Naive thymus-derived CD8-positive, alpha-beta T cell (primary cell): ENCODE measurements around the gene ARFGAP1. TPM values are rescaled to one million over a fixed set of nuclear protein-coding genes. Genes with fewer than 3 reads are reported as not detected.

ENCODE experiments used
- ATAC-seq, 2 donors: fragments of 150-1000 bp; cut with Tn5 transposase in 1 of 2; sonication (Bioruptor Pico), chemical (Tn5 transposase) in 1 of 2; 1 replicate in 1 of 2; 2 replicates in 1 of 2; pipeline ENCODE4 v1.10.0; 2021; ENCODE audit warnings: mild to moderate bottlenecking in 2 of 2, moderate library complexity in 2 of 2
- POLR2A ChIA-PET: fragments of 350-600 bp; sonication (Branson Sonifier 250); formaldehyde crosslinking; loops from one replicate; lab custom pipeline; 2021; ENCODE audit warnings: antibody characterized with exemption; lab: Charles Lee
- DNase-seq, 10 donors: peaks; one replicate each; pipeline versions ENCODE4 v3.0.0 to v3.0.0-alpha.2; 2020 to 2022
- H3K27ac Mint-ChIP-seq, 10 donors: one replicate each; pipeline ENCODE4 v1.8.0; 2020 to 2022; ENCODE audit warnings: mild to moderate bottlenecking in 10 of 10, mixed read lengths in 10 of 10, moderate library complexity in 4 of 10, inconsistent platforms in 1 of 10
- H3K27me3 Mint-ChIP-seq, 5 donors: one replicate each; pipeline ENCODE4 v1.8.0; 2021 to 2022; ENCODE audit warnings: mixed read lengths in 5 of 5
- H3K36me3 Mint-ChIP-seq, 3 donors: one replicate each; pipeline ENCODE4 v1.8.0; 2020 to 2022; ENCODE audit warnings: mixed read lengths in 3 of 3, mild to moderate bottlenecking in 2 of 3, inconsistent platforms in 1 of 3
- H3K4me1 Mint-ChIP-seq, 4 donors: one replicate each; pipeline ENCODE4 v1.8.0; 2021 to 2022; ENCODE audit warnings: mixed read lengths in 4 of 4
- H3K4me3 Mint-ChIP-seq, 10 donors: one replicate each; pipeline ENCODE4 v1.8.0; 2020 to 2022; ENCODE audit warnings: mild to moderate bottlenecking in 10 of 10, mixed read lengths in 10 of 10, moderate library complexity in 6 of 10, inconsistent platforms in 1 of 10
- H3K9me3 Mint-ChIP-seq, 9 donors: one replicate each; pipeline ENCODE4 v1.8.0; 2020 to 2022; ENCODE audit warnings: mixed read lengths in 9 of 9, mild to moderate bottlenecking in 3 of 9, inconsistent platforms in 1 of 9, moderate library complexity in 1 of 9
- polyA plus RNA-seq, 3 donors: library from polyadenylated mRNA; unstranded; fragments of 300-500 nt; fragmentation: Illumina TruSeq; gene quantifications; one replicate each; pipeline ENCODE4 v1.2.3, GENCODE V29; 2021
- total RNA-seq, 8 experiments: library from RNA in 2 of 8; stranded (reverse) in 2 of 8; gene quantifications; one replicate each; pipeline ENCODE4 v1.2.3 and lab custom pipeline; 2021 to 2026

The ARFGAP1 gene
- total and polyA plus RNA-seq, 5 experiments from 2014 or later, result 11.5 to 101 (median 19.4) TPM

DNA sequence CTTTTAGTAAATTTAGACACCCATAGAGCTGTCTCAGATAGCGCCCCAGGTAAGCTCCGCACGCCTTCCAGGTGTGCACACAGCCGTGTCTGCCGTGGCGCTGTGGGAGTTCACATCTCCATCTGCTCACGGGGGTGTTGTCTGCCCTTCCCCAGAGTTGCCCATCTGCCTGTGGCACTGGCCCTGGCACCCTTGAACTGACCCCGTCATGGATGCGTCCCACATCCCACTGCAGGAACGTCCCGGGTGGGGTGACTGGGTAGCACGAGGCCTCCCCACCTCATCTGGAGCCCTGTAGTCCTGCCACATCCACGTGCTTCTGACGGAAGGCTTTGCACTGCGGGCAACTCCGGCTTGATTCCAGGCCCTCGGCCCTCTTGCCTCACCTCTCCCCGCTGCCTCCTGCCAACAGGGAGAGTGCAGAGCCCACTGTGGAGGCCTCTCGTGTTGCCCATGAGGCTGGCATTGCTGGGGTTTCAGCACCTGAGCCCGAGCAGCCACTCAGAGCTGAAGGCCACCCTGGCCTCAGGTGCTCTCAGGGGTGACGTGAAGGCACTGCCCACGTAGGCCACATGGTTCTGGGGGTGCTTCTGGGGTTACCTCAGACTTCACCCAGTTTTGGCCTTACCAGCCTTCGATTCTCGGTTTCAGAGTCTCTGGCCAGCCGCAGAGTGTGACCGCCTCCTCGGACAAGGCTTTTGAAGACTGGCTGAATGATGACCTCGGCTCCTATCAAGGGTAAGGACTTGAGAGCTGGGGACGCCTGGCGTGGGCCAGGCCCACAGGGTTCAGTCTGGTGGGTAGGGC lies 5.1 kb downstream of the ARFGAP1 start:
- DNase-seq, result no peak
- Mint-ChIP-seq H3K4me3 (no peak overlapping the region), H3K27me3 (no peaks in the 10 kb centered on the region), H3K4me1 (peaks cover 15 to 25% (median 22%) of the 10 kb centered on the region in 4 donors), H3K9me3 (no peaks in the 10 kb centered on the region), H3K27ac (peak overlapping the region in 1 of 10 donors; percentile 74), H3K36me3 (peaks cover 0 to 40% (median 0%) of the 10 kb centered on the region in 3 donors)
- ATAC-seq, result no peak
- POLR2A ChIA-PET, result no interaction called here

- no peak overlapping the region for H3K4me3 Mint-ChIP-seq
- POLR2A ChIA-PET, result no interaction called here
- ATAC-seq (no peak), DNase-seq (no peak)
- peaks cover 0 to 42% (median 0%) of the 10 kb centered on the region in 3 donors for H3K36me3 Mint-ChIP-seq
- no peak overlapping the region for H3K27ac Mint-ChIP-seq
- H3K27me3 Mint-ChIP-seq, result no peaks in the 10 kb centered on the region
- no peaks in the 10 kb centered on the region for H3K9me3 Mint-ChIP-seq
- H3K4me1 Mint-ChIP-seq, result peaks cover 13 to 21% (median 17%) of the 10 kb centered on the region in 4 donors
Observed at GRCh38 chr20:63278661-63279060, 6.0 kb downstream of the ARFGAP1 start.

- Mint-ChIP-seq H3K4me1 (peaks cover 5 to 11% (median 7%) of the 10 kb centered on the region in 4 donors), H3K36me3 (peaks cover 0 to 42% (median 0%) of the 10 kb centered on the region in 3 donors), H3K9me3 (no peaks in the 10 kb centered on the region), H3K27me3 (no peaks in the 10 kb centered on the region), H3K4me3 (no peak overlapping the region), H3K27ac (peak overlapping the region in 1 of 10 donors; percentile 41)
- no peak for DNase-seq
- POLR2A ChIA-PET, result no interaction called here
- no peak for ATAC-seq
Observed at GRCh38 chr20:63279931-63280330, 7.3 kb downstream of the ARFGAP1 start.

DNA sequence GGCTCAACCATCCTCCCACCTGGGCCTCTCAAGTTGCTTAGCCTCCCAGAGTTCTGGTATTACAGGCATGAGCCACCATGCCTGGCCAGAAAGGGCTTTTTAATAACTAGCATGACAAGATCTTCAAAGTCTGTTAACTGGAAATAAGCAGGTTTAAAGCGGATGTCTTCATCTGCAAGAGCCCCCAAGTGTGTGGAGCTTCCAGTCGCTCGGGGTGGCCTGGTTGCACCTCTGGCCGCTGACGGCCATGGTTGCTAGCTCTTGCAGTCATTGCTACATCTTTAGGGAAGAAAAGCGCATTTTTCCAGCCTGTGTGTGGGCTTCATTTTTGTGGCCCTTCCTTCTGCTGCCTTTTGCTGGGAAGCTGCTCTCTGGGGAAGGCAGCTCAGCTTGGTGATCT lies 7.8 kb downstream of the ARFGAP1 start:
- POLR2A ChIA-PET, result interaction anchor here (1.7 kb wide), 1 partner anchor 9 kb away, joined by 8 read pairs; the partner anchor contains the start of gene ARFGAP1
- H3K27me3 Mint-ChIP-seq, result no peaks in the 10 kb centered on the region
- no peak for DNase-seq
- peaks cover 0 to 42% (median 0%) of the 10 kb centered on the region in 3 donors for H3K36me3 Mint-ChIP-seq
- H3K27ac Mint-ChIP-seq, result peak overlapping the region in 1 of 10 donors; percentile 70
- H3K9me3 Mint-ChIP-seq, result no peaks in the 10 kb centered on the region
- ATAC-seq, result no peak
- no peak overlapping the region for H3K4me3 Mint-ChIP-seq
- peaks cover 1 to 7% (median 3%) of the 10 kb centered on the region in 4 donors for H3K4me1 Mint-ChIP-seq

DNA sequence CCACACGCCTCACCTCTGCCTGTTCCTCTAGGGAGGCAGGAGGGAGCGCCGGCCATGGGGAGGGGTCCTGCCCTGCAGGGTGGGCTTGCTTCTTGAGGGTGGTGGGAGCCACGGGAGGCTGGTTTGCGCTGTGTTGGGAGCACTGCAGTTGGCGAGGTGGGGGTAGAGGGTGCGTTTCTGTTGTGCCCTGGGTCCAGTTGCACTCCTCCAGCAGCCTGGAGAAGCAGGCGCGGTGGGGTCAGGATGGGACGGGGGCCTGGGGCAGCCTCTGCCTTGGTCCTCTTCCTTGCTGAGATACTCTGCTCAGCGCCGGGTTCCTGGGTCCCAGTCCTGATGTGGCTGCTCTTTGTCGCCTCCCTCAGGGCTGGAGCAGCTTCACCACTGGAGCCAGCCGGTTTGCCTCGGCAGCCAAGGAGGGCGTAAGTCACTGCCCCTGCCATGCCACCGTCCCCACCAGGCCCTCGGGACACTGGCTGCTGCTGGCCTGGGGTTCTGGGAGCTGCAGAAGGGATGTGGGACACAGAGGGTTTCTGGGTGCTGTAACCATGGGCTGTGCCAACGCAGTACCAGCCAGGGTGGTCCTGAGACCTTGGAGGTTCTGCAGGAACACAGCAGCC lies 8.4 kb downstream of the ARFGAP1 start:
- POLR2A ChIA-PET, result interaction anchor here (1.7 kb wide), 1 partner anchor 9 kb away, joined by 8 read pairs; the partner anchor contains the start of gene ARFGAP1
- Mint-ChIP-seq H3K9me3 (no peaks in the 10 kb centered on the region), H3K27ac (peak overlapping the region in 1 of 10 donors; percentile 24), H3K27me3 (no peaks in the 10 kb centered on the region), H3K4me1 (peaks cover 0 to 5% (median 3%) of the 10 kb centered on the region in 4 donors), H3K36me3 (peaks cover 0 to 43% (median 0%) of the 10 kb centered on the region in 3 donors), H3K4me3 (no peak overlapping the region)
- ATAC-seq, result no peak
- no peak for DNase-seq

GRCh38 chr20:63281742-63282665 lies 9.4 kb downstream of the ARFGAP1 start:
- Mint-ChIP-seq H3K9me3 (no peaks in the 10 kb centered on the region), H3K27me3 (no peaks in the 10 kb centered on the region), H3K27ac (no peak overlapping the region), H3K36me3 (peaks cover 0 to 35% (median 0%) of the 10 kb centered on the region in 3 donors), H3K4me3 (no peak overlapping the region), H3K4me1 (peaks cover 0 to 4% (median 1%) of the 10 kb centered on the region in 4 donors)
- DNase-seq (no peak), ATAC-seq (no peak)
- POLR2A ChIA-PET, result interaction anchor here (1.7 kb wide), 1 partner anchor 10 kb away, joined by 8 read pairs; the partner anchor contains the start of gene ARFGAP1

DNA sequence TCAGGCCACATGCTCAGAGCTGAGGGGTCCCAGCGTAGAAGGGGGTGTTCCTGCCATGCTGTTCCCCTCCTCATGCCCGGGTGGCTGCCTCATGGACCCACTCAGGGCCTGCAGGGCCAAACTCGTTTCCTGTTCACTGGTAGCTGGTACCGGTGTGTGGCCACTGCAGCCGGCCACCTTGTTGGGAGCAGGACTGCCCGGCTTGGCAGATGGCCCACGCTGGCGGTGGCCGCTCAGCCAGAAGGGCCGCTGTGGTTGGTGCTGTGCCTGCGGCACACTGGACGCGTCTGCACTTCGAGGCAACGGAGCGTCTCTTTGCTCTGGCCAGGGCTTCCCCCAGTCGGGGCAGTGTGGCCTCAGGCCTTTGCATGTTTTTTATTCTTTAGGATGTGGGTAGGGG lies 10.3 kb downstream of the ARFGAP1 start:
- Mint-ChIP-seq H3K4me3 (no peak overlapping the region), H3K9me3 (no peaks in the 10 kb centered on the region), H3K27me3 (no peaks in the 10 kb centered on the region), H3K27ac (peak overlapping the region in 1 of 10 donors; percentile 82), H3K4me1 (peaks cover 0 to 4% (median 1%) of the 10 kb centered on the region in 4 donors), H3K36me3 (peaks cover 0 to 35% (median 0%) of the 10 kb centered on the region in 3 donors)
- POLR2A ChIA-PET, result no interaction called here
- DNase-seq, result no peak
- ATAC-seq, result no peak

GRCh38 chr20:63283397-63284082 lies 10.9 kb downstream of the ARFGAP1 start:
- H3K36me3 Mint-ChIP-seq, result peaks cover 0 to 37% (median 0%) of the 10 kb centered on the region in 3 donors
- peak; percentile 39 to 48 for ATAC-seq
- peak overlapping the region in 8 of 10 donors; percentile 41 to 89 (median 84) for H3K27ac Mint-ChIP-seq
- no peaks in the 10 kb centered on the region for H3K27me3 Mint-ChIP-seq
- peaks cover 0 to 4% (median 1%) of the 10 kb centered on the region in 4 donors for H3K4me1 Mint-ChIP-seq
- DNase-seq, result peak in 1 of 10 donors; percentile 23
- POLR2A ChIA-PET, result interaction anchor here (1.7 kb wide), 1 partner anchor 11 kb away, joined by 7 read pairs; the partner anchor contains the start of gene ARFGAP1
- no peaks in the 10 kb centered on the region for H3K9me3 Mint-ChIP-seq
- peak overlapping the region; percentile 55 to 86 (median 76) for H3K4me3 Mint-ChIP-seq

DNA sequence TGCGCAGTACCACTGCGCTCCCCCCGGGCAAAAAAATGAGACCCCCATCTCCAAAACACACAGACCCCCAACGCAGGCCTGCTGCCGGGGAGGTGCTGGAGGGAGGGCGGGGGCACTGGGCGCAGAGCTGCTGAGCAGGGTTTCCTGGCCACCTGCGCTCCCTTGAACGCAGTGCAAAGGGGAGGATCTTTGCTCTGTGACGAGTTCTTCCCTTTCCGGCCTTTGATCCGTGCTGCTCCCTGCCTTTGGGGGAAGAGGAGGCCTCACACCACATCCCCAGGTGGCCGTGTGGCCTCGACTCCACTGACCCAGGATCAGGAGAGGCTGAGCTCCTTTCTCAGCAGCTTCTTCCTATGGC lies 11.4 kb downstream of the ARFGAP1 start:
- POLR2A ChIA-PET, result interaction anchor here (1.7 kb wide), 1 partner anchor 11 kb away, joined by 7 read pairs; the partner anchor contains the start of gene ARFGAP1
- Mint-ChIP-seq H3K27me3 (no peaks in the 10 kb centered on the region), H3K27ac (peak overlapping the region in 7 of 10 donors; percentile 41 to 89 (median 86)), H3K36me3 (peaks cover 0 to 36% (median 0%) of the 10 kb centered on the region in 3 donors), H3K4me3 (peak overlapping the region; percentile 55 to 86 (median 76)), H3K9me3 (no peaks in the 10 kb centered on the region), H3K4me1 (peaks cover 0 to 4% (median 1%) of the 10 kb centered on the region in 4 donors)
- ATAC-seq, result peak; percentile 62 to 74
- DNase-seq, result peak in 1 of 10 donors; percentile 26

GRCh38 chr20:63284544-63284949 lies 11.9 kb downstream of the ARFGAP1 start:
- no peaks in the 10 kb centered on the region for H3K27me3 Mint-ChIP-seq
- H3K36me3 Mint-ChIP-seq, result peaks cover 0 to 31% (median 0%) of the 10 kb centered on the region in 3 donors
- ATAC-seq (peak; percentile 17 to 47), DNase-seq (no peak)
- H3K4me1 Mint-ChIP-seq, result peaks cover 0 to 4% (median 1%) of the 10 kb centered on the region in 4 donors
- H3K4me3 Mint-ChIP-seq, result peak overlapping the region; percentile 26 to 86 (median 76)
- H3K27ac Mint-ChIP-seq, result peak overlapping the region in 2 of 10 donors; percentile 14 to 48
- POLR2A ChIA-PET, result interaction anchor here (0.9 to 1.7 kb wide), 2 partner anchors 12 to 68 kb away, joined by 3 to 7 read pairs; partner anchors contain the start of genes ARFGAP1 and YTHDF1
- no peaks in the 10 kb centered on the region for H3K9me3 Mint-ChIP-seq

- POLR2A ChIA-PET, result interaction anchor here (0.9 to 1.7 kb wide), 2 partner anchors 12 to 68 kb away, joined by 3 to 7 read pairs; partner anchors contain the start of genes ARFGAP1 and YTHDF1
- no peak for DNase-seq
- H3K4me1 Mint-ChIP-seq, result peaks cover 0 to 4% (median 1%) of the 10 kb centered on the region in 4 donors
- peaks cover 0 to 27% (median 0%) of the 10 kb centered on the region in 3 donors for H3K36me3 Mint-ChIP-seq
- H3K27me3 Mint-ChIP-seq, result no peaks in the 10 kb centered on the region
- no peaks in the 10 kb centered on the region for H3K9me3 Mint-ChIP-seq
- H3K4me3 Mint-ChIP-seq, result peak overlapping the region in 8 of 10 donors; percentile 26 to 81 (median 68)
- H3K27ac Mint-ChIP-seq, result peak overlapping the region in 1 of 10 donors; percentile 48
- no peak for ATAC-seq
Observed at GRCh38 chr20:63284981-63285524, 12.4 kb downstream of the ARFGAP1 start.
